HG03060 (cell line): ENCODE data around the gene MMP7.

Experiments
- ATAC-seq: cut with Tn5 transposase; IDR thresholded peaks from one replicate; pipeline ENCODE4 v1.9.1; 2021; ENCODE audit warnings: low read depth, moderate number of reproducible peaks; ENCODE audit not compliant: unreplicated experiment

Gene MMP7

GRCh38 chr11:102530558-102530957 lies at the start of gene MMP7:
TSS of gene MMP7 (minus strand) at chr11:102530747. CDS start at chr11:102530700, 47 bp downstream.
- no peak for ATAC-seq

GRCh38 chr11:102577723-102578122 lies 47.2 kb upstream of the MMP7 start:
- ATAC-seq: no peak

GRCh38 chr11:102577182-102577581 lies 46.6 kb upstream of the MMP7 start:
- no peak for ATAC-seq

- ATAC-seq: no peak
Observed at GRCh38 chr11:102576350-102576749, 45.8 kb upstream of the MMP7 start.

- ATAC-seq: no peak
Observed at GRCh38 chr11:102575012-102575411, 44.5 kb upstream of the MMP7 start.

- no peak for ATAC-seq
Observed at GRCh38 chr11:102573851-102574250, 43.3 kb upstream of the MMP7 start.

GRCh38 chr11:102572554-102573220 lies 42.1 kb upstream of the MMP7 start:
- no peak for ATAC-seq

- ATAC-seq: no peak
Observed at GRCh38 chr11:102568851-102569250, 38.3 kb upstream of the MMP7 start.

- ATAC-seq: no peak
Observed at GRCh38 chr11:102566112-102566511, 35.6 kb upstream of the MMP7 start.

- ATAC-seq: peak; percentile 65
Observed at GRCh38 chr11:102564110-102564509, 33.6 kb upstream of the MMP7 start.

GRCh38 chr11:102561636-102562035 lies 31.1 kb upstream of the MMP7 start:
- ATAC-seq: no peak

- ATAC-seq: peak; percentile 74
Observed at GRCh38 chr11:102560555-102561011, 30.0 kb upstream of the MMP7 start.

- no peak for ATAC-seq
Observed at GRCh38 chr11:102559839-102560238, 29.3 kb upstream of the MMP7 start.

- no peak for ATAC-seq
Observed at GRCh38 chr11:102555091-102555490, 24.5 kb upstream of the MMP7 start.

- ATAC-seq: peak; percentile 85
Observed at GRCh38 chr11:102553835-102554282, 23.3 kb upstream of the MMP7 start.

GRCh38 chr11:102552447-102553194 lies 22.1 kb upstream of the MMP7 start:
- ATAC-seq: no peak

- no peak for ATAC-seq
Observed at GRCh38 chr11:102552020-102552419, 21.5 kb upstream of the MMP7 start.

GRCh38 chr11:102551169-102551781 lies 20.7 kb upstream of the MMP7 start:
- no peak for ATAC-seq

- peak; percentile 82 for ATAC-seq
Observed at GRCh38 chr11:102546923-102547471, 16.4 kb upstream of the MMP7 start.

GRCh38 chr11:102546427-102546826 lies 15.9 kb upstream of the MMP7 start:
- peak; percentile 33 for ATAC-seq

- ATAC-seq: no peak
Observed at GRCh38 chr11:102545701-102546100, 15.2 kb upstream of the MMP7 start.
